ENCODE measurements around the gene TMSB15B.
"Not testable (repeated sequence)": the region's sequence is repeated elsewhere in the genome, so short reads cannot be mapped to it uniquely, and the experiment has no call there.

GRCh38 chrX:103983508-103983907, 21.1 kb downstream of the TMSB15B start:
- not testable (repeated sequence) for TF ChIP-seq POLR2A (IDR thresholded peaks at IDR 0.05; ENCODE audit: low read depth, low read length); TAF1 (IDR thresholded peaks at IDR 0.05; ENCODE audit: borderline replicate concordance, low read depth, low read length); POLR2AphosphoS5 (IDR thresholded peaks at IDR 0.05; ENCODE audit: low read depth, low read length)

All from GM12892 (cell line).